NCI-H345 (cell line): Measurements from ENCODE around the gene DSE.
A peak's percentile ranks its signal among the peaks of the same experiment; 100 is the strongest.

Source experiments
- DNase-seq: peaks from one replicate; lab custom pipeline; 2025; lab: John Stamatoyannopoulos, UW

Gene DSE

DNA sequence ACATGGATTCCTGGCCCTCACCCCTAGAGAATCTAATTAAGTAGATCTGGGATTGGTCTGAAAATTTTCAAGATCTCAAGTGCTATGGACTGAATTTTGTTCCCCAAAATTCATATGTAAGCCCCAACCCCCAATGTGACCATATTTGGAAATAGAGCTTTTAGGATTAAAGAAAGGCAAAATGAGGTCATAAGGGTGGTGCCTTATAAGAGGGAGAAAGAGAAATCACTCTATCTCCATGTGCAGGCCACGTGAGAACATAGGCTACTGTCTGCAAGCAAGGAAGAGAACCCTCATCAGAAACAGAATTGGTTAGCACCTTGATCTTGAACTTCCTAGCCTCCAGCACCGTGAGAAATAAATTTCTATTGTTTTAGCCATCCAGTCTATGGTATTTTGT, 8.5 kb upstream of the DSE start:
- DNase-seq = no peak

DNA sequence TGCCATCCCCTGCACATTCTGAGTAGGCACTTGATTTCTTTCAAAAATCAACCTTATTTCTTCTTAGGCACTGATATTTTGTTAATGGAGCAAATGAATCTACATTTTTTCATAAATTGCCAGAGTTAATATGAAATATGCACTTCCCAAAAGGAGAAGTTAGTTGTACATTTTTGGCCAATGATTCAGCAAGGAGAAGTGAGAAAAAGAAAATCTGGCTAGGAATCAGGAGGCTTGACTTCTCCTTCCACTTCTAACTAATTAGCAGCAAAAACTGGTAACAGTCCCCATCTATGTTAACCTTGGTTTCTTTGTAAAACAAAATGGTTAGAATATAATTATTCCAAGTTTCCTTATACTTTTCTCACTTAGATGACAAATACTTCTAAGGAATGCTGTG, 7.0 kb upstream of the DSE start:
- no peak for DNase-seq

DNA sequence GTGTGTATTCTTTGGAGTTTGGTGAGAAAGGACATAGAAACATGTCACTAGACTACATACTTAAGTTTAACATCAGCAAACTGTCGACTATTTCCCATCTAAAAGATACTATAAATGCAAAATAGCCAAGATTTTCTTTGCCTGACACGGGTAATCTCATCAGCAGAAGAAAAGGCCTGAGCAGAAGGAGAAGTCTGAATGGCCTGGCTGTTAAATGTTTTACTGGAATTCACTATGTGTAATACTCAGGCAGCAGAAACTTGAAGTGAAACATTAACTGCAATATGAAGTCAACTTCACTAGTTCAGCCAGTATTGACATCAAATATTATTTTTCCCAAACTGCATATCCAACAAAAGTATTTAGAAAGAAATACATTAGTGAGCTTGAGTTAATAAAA, 6.4 kb upstream of the DSE start:
- no peak for DNase-seq

DNA sequence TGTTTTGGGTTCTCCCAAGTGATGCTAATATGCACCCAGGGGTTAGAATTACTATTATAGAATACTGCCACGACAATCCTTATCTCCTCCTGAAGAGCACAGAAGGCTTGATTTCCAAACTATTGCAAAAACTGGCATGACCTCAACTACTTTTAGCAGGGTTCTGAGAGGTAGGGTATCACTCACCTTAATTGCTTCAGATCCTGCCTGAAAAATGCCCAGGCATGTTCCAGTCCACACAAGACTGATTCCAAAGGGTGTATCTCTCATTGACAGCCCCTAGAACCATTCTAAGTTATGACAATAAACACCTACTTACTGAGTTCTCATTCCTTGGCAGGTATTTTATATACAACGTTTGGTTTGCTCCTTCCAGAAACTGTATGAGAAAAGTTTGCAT, 5.0 kb upstream of the DSE start:
- DNase-seq = no peak

DNA sequence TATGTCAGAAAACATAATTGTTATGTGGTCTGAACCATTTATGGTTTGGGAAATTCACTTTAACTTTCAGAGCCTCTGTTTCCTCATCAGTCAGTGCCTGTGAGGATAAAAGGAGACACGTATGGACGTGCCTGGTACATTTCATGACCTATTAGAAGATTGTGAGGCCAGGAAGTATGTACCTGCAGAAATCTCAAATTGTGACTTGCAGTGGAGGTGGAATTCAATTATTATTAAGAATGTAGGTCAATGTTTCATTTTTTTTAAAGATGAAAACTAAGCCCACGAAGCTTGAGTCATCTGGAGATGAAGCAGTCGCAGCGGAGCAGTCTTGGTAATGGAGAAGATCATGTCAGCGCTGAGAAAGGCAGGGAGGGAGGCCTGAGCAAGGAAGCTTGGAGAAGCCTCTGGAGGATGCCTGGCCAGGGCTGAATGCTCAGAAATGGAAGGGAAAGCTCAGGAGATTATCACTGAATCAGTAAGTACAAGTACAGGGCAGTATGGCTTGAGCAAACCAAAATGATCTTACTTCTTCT, 3.9 kb upstream of the DSE start:
- no peak for DNase-seq

DNA sequence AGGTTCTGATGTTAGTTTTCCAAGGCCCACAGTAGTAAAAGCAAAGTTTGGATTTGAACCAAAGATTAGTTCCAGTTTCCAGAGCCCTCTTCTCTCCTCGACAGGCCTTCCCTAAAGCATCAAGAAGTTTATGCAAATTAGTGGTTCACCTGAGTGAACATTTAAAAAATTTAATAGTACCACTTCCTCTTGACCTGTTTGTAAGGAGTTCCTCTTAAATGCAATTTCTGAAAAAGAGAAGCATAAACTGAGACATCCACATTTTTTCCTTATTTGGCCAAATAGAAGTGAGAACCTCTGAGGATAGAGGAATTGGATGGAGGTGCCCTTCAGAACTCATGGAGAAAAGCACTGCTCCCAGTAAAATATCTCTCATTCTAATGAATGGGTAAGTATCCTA, 1.2 kb upstream of the DSE start:
- no peak for DNase-seq

DNA sequence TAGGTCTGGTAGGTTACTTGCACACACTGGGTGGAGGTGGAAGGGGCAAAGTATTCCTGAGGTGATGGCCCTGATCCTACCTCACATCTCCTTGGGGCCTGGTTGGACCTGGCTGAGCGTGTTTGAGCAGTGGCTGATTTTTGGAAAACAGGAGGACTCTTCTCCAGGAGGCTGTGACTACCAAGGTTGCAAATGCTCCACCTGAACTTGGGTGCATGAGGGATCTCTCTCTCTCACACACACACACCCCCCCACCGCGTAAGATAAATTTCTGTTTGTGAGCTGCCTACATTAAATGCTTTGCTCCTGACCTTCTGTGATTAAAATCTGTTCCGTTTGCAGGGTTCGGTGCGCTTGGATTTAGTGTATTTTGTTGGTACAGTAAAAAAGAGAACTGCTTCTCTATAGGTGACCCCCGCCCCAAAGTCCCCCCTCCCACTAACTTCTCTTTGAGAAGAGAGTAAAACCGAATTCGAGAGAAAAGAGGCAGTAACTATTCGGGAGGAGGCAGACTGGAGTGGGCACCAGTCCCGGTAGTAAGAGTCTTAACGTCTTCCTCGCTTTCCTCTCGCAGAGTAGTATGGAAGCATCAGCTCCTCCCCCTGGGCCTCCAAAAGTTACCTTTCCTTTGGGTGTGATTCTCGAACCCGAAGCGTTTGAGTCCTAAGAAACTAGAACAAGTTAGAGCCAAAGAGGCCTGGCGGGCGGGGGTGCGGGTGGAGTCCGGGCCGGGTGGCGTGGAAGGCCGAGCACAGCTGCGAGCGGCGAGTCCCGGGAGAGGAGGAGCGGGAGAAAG, 585 bp upstream of the DSE start:
- DNase-seq = no peak

DNA sequence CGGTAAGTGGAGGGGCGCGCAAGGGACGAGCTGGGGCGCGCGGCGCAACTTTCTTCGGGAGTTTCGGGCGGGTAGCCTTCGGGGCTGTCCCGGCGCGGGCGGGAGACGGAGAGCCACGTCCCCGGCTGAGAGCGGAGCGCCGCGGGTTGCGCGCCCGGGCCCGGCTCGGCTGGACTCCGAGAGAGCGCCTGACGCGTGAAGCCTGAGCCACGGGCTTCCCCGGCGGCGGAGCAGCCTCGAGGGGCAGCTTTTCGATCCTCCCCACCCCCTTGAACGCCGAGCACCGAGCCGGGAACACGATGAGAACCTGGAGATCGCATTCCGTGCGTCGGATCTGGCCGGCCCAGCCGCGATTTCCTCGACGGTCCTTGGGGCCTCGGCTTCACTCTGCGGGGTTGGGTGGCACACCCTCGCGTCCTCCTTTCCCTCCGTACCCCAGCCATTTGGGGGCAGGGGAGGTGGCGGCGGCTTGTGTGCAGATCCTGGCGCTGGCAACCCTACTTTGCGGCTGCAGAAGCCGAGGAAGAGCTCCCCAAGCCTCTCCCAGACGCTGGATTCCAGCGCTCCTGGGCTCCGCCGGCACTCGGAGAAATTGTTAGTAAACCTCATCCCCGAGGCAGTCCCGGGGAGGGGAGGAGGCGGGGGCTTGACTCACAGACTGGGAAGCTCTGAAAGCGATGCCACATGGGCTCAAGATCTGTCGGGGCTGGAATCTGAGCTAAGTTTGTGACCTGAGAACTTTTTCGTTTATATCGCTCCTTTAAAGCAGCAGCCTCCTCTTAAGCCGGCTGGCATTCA, 572 bp downstream of the DSE start:
- DNase-seq = peak; percentile 8

DNA sequence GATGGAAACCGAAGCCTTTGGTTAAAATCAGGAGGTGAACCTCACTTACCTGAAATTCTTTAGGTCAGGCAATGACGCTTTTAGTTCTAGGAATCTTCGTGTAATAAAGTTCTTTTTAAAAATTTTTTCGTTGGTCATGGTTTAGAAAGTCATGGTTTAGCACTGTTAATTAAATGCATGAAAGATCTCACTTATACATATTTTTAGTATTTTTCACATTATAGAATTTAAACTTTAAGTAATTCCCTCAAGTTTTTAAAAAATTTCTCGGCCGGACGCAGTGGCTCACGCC, 1.1 kb downstream of the DSE start:
- DNase-seq = no peak

DNA sequence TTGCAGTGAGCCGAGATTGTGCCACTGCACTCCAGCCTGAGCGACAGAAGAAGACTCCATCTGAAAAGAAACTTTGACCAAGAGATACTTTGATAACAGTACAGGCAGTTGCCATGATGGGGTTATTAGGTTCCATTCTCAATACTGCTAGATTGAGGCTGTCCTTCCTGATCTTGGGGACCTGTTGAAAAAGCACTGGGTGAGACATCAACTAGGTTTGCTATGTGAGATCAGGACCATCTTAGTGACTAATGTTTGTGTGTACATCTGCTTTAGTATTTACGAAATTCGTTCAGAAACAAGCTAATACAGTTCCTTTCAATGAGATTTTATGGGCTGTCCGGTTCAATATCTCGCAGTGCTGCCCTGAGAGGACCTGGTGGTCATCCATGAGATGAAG, 2.6 kb downstream of the DSE start:
- DNase-seq = no peak

DNA sequence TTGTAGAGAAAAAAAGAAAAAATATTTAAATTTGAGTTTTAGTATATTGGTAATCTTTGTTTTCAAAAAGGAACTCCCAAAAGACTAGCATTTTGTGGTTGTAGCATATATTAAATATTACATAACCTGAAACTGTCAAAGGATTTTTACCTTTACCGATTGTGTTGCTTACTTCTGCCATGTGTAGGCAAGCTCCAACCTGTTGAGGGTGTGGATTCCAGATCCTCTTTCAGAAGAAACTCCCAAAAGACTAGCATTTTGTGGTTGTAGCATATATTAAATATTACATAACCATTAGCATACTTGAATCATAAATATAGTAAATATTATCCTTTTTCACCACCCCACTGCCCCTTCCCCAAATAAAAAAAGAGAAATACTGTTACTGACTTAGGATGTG, 3.2 kb downstream of the DSE start:
- no peak for DNase-seq

DNA sequence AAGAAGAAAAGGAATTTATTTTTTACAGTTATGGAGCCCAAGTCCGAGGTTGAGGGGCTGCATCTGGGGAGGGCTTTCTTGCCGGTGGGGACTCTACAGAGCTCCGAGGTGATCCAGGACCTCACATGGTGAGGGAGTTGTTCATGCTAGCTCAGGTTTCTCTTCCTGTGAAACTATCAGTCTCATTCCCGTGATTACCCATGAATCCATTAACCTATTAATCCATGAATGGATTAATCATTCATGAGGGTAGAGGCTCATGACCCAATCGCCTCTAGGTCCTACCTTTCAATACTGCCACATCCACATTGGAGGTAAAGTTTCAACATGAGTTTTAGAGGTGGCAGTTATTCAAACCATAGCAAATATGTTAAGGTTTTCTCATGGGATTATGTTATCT, 3.8 kb downstream of the DSE start:
- DNase-seq = no peak

DNA sequence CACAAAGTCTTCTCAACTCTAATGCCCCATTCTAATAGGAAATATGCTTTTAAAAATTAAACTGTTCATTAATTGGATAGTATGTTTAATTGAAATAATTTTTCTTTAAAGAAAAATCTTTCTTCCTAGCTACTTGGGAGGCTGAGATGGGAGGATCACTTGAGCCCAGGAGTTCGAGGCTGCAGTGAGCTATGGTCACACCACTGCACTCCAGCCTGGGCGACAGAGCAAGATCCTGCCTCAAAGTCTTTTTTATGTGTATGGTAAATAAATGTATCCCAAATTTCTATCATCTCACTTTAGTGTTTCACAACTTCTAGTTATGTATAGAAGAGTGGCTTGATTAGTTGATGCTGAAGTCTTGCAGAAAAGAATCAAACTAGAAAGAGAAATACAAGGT, 4.5 kb downstream of the DSE start:
- DNase-seq = no peak

DNA sequence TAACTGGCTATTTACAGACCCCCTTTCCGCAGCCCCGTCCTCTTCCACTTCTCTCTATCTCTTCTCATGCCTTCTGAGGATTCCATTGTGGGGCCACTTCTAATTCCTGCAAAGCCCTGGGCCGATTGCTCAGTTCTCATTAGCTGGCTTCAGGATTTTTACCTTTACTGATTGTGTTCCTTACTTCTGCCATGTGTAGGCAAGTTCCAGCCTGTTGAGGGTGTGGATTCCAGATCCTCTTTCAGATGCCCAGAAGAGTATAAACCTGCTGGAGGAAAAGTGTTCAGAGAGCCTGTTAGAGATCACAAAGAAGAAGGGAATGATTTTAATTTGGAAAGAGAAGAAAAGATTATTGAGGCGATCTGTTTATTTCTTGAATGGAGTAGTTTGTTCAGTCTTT, 5.4 kb downstream of the DSE start:
- no peak for DNase-seq

DNA sequence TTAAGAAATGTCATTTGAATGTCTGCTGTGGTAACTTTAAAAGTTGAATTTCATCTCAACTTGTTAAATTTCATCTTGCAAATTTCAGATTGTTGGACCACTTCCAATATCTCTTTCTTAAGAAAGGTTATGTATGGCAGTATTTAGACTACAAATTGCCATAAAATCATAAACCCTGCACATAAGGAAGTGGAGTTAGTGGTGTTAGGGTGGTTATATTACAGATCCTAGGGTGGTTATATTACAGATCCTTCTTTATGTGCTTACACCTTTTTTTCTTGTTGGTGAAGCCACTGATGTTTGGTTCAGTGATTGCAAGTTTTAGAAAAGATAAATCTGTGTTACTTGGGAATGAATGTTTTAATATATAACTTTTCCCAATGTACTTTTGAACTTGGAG, 9.0 kb downstream of the DSE start:
- no peak for DNase-seq

DNA sequence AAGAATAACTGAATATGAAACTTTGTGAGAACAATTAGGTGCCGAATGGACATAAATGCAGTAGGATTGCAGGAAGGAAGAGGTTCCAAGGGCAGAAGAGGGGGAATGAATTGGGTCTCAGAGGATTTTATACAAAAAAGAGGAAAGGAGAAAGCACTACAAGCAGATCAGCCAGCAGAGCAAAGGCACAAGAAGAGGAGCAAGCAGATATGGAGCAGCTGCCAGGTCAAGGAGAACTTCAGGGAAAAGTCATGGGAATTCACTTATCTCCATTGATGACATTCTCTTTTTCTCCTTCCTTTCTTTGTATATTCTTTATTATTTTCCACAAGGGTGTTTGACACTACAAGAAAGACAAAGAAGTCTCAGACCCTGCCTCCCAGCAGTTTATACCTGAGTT, 9.6 kb downstream of the DSE start:
- no peak for DNase-seq

DNA sequence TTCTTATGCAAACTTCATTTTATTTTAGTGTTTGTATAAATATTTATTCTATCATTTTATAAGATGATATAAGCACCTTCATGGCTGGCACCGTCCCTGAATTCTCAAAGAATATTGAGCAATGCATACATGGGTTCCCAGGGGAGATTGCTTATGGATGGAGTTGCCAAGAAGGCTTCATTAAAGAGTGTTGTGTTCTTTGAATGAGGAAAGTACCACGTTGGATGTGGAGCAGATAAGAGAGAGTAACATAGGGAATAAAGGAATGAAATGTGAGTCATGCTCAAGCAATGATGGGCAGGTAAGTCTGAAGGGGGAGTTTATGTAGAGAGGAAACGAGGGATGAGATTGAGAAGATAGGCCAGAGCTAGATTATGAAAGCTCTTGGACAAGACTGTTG, 10.3 kb downstream of the DSE start:
- no peak for DNase-seq

DNA sequence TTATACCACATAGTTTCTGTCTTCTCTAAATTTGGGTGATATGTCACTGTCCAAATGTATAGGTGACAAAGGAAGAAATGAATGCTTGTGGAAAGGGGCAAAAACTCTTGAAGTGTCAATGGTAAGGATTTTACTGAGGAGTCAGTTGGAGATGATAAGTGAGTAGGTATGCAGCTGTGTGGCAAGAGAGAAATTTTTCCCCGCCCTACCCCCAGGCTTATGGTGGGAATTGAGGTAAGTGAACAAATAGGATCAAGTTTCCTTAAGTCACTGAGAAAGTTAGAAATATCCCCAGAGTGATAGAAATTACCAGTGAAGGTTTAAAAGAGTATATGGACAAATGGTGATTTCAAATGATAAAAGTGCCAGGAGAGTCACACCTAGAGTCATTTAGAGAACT, 11.8 kb downstream of the DSE start:
- DNase-seq = no peak

DNA sequence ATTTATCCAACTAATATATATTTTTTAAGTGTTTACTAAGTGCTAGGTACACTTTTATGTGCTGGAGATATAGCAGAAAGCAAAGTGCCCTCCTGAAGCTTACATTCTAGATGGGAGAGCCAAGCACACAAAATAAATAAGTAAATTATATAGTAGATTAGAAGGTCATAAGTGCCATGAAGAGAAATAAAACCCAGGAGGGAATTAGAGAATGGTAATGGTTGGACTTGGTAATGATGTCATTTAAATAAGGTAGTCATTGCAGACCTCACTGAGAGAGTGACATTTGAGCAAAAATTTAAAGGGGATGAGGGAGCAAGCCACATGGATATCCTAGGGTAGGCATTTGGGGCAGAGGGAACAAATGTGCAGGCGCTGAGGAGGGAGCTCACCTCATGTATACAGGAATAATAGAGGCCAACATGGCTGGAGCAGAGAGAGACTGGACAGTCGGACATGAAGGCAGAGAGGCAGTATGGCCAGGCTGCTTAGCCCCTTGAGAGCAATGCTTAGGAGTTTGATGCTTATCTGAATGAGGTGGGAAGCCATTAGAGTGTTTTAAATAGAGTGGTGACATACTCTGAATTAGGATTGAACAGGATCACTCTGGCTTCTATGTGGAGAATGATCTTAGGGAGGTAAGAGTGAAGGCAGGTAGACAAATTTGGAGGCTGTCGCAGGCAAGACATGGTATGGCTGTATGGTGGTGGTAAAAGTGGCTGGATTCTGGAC, 14.1 kb downstream of the DSE start:
- no peak for DNase-seq

DNA sequence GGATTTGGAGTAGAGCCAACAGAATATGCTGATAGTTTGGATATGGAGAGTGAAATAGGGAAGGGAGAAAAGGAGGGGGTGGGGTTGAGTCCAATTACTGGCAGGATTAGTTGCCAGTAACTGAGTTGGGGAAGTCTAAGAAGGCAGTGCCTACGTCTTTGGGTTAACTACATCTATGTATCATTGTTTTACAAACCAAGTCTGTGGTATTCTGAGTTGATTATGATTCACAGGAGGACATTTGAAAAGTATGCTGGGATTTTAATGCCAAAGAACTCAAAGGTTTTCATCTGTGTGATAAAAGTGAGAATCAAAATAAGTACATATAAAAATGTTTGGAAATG, 14.7 kb downstream of the DSE start:
- no peak for DNase-seq

DNA sequence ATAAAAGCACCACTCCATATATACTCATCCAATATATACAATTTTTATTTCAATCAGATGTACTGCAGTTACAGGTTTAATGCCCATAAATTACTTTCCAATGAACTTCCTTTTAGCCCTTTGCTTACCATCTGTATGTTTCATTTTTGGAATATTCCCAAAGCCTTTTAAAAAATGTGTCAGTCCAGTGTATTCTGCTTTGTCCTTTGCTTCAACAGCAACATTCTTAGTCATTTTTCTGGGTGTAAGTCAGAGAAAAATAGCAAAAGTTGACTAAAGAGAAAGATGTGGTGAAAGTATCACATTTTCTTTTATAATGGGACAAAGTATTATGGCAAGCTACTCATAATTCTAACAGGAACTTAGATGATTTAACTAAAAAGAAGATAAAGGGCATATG, 15.2 kb downstream of the DSE start:
- no peak for DNase-seq

DNA sequence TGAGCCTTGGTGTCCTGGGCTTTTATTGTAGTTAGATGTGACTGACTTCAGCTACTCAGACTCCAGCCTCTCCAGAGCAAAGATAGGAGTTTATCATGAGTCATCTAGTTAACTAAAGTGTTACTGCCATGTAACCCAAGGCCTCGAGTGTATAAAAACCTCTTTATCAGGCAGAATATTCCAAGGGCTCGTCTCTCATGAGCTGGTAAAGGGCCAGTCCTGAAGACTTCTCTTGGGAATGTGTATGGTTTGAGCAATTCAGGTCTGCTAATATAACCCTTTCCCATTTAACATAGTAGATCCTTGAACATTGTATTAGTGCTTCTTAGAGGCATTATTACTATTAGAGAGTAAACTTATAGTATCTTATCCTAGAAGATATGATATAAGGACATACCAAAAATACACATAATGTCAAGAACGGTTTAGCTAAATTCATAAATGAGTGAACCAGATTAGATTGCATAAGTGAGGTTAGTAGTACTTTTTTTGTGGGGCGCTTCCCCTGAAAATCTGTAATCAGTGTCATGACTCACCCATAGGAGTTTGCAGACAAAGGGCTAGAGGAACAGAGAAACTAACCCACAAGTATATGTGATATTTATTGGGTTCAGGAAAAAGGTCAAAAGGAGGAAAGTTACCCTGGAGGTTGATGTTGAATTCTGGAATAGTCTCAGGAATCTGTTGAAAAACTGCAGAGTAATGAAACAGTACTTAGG, 16.0 kb downstream of the DSE start:
- DNase-seq = no peak

DNA sequence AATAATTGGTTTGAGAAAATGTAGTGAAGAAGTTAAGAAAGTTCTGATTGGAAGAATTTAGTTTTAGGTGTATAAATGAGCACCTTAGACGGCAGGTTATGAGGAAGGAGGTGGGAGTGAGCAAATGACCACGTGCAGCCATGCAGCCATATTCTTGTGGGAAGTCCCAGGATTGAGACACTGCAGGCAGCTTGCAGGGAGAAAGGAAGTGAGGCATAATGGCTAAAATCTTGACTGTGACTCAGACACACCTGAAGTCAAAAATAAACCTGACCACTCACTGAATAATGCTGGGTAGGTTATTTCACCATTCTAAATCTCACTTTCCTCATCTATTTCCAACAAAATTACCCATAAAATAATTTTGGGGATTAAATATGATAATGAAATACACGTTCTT, 16.6 kb downstream of the DSE start:
- no peak for DNase-seq
